GM21447 (cell line): ENCODE data around the gene ZNF646.
A peak's percentile ranks its signal among the peaks of the same experiment; 100 is the strongest.
"Not testable (repeated sequence)": the region's sequence is repeated elsewhere in the genome, so short reads cannot be mapped to it uniquely, and the experiment has no call there.

Source experiments
- ATAC-seq: cut with Tn5 transposase; IDR thresholded peaks from one replicate; pipeline ENCODE4 v1.9.1; 2021; ENCODE audit not compliant: unreplicated experiment

ZNF646 gene

DNA sequence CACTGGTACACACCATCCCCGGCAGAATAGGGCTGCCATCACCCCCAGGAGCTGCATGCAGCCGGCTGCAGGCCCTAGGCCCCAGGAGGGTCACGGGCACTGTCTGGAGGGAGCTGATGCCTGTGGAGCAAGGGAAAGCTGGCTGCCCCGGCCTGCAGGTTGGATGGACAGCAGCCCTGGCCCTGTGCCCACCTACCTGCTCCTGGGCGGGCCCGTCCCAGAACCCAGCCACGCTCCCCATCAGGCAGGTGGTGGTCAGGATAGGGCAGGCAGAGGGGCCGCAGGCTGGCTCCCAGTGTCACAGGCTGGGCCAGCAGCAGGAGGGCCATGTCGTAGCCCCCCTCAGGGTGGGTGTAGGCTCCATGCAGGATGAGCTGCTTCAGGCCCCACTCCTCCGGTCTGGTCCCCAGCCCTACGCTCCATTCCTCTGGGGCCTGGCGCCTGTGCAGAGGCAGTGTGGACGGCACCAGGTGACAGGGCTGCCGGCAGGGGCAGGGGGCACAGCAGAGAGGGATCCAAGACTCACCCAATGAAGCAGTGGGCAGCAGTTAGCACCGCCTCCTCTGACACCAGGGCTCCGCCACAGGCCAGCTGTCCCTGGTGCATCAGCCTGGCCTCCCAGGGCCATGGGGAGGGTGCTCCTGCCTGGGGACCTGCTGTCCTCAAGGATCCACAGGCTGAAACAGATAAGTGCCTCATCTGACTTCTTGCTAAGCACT lies 10.5 kb downstream of the ZNF646 start:
- ATAC-seq: no peak

DNA sequence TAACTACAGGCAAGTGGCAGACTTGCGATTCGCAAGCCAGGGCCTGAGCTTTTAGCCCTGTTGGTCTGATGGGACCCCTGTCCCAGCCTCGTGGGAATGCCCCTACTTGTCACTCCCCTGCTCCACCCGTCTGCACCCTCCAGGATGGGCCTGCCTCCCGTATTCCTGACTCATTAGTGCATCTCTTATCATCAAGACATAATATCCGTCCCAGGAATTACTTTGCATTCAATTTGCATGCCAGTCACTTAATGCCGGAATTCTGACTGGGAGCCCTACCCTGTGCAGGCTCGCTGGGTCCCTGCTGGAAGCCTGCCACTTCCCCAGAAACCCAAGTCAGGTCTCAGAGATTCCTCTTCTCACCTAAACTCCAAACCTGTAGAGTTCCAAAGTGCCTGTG lies 11.2 kb downstream of the ZNF646 start:
- ATAC-seq: no peak

DNA sequence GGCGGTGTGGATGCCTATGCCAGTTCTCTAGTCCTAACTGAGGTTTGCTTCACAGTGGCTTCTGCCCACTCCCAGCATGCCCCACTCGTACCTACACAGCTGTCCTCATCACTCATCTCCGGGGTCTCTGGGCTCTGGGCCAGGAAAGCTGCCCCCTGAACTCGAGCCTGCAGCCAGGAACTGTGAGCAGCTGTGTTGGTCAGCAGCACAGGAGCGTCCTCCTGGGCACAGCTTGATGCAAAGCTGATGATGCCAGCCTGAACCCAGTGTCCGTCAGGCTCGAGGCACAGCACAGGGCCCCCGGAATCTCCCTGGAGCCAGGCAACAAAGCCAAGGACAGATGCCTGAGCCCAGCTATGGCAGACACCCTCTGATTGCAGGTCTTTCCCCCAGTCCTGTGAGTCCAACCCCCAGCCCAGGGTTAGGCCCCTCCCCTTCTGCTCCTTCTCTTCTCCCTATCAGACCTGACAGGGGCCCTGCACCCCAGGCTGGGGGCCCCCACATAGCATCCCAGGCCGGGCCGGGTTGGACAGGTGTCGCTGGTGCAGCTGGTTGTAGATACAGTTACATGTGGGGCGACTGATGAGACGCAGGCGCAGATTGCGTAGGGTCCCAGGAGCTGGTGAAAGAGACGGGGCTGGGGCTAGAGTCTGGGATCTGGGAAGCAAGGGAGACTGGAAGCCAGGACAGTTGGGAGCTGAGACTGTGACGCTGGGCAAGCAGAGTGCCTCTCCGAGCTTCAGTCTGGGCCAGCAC lies 11.8 kb downstream of the ZNF646 start:
- ATAC-seq: no peak

- ATAC-seq: no peak
Measured at GRCh38 chr16:31086629-31086906, 12.3 kb downstream of the ZNF646 start.

DNA sequence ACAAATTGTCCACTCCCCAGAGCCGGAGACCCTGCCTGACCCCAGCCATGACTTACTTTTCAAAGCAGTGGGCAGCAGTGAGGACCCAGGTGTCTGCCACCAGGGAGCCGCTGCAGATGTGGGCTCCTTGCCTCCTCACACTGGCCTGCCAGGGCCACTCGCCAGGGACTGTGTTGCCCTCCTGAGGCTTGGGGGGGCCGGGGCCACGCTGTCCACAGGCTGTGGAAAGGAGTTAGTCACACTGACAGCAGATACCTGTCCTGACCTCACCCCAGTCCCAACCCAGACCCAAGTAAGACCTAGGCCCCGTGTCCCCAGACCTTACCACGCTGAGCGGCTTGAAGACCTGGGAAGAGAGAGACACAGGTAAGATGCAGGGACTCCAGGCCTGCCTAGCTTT lies 13.3 kb downstream of the ZNF646 start:
- no peak for ATAC-seq

- ATAC-seq: no peak
Measured at GRCh38 chr16:31087971-31088370, 13.7 kb downstream of the ZNF646 start.

DNA sequence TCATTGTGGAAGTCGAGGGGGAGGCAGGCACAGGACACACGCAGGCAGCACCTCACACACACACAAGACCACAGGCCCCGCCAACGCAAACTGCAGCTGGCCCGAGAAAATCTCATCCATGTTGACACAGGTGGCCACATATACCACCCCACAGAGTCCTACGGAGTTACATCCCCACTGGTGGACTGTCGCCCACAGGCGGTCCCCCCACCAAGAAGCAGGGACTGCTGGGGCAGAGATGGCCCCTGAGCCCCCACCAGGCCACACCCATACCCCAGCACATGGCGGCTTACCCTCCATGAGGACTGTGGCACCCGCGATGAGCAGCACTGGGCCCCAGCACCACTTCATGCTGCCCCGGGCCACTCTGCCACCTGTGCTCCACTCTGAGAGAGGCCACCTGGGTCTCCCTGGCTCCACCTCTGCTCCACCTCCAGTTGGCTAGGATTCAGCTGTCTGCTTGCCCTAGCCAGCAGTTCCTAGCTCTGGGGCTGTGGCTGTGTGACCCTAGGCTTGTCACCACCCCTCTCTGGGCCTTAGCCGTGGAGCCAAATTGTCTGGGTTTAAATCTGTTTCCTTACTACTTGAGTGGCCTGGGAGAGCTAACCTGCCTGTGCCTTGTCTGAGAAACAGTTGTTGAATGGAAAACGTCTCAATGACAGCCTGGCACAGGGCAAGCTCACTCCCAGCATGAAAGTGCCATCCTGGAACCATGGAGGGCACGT lies 14.4 kb downstream of the ZNF646 start, which contains the start of gene PRSS53:
Gene PRSS53, minus strand, starts transcription at position 485 of the 725 bp plus-strand sequence. Its CDS starts 134 bp downstream, at position 351.
- ATAC-seq: no peak

GRCh38 chr16:31089199-31089598 lies 15.0 kb downstream of the ZNF646 start:
- no peak for ATAC-seq

- ATAC-seq: no peak
Measured at GRCh38 chr16:31090540-31090939, 16.3 kb downstream of the ZNF646 start.

GRCh38 chr16:31092330-31092729 lies 18.1 kb downstream of the ZNF646 start:
- ATAC-seq: no peak

DNA sequence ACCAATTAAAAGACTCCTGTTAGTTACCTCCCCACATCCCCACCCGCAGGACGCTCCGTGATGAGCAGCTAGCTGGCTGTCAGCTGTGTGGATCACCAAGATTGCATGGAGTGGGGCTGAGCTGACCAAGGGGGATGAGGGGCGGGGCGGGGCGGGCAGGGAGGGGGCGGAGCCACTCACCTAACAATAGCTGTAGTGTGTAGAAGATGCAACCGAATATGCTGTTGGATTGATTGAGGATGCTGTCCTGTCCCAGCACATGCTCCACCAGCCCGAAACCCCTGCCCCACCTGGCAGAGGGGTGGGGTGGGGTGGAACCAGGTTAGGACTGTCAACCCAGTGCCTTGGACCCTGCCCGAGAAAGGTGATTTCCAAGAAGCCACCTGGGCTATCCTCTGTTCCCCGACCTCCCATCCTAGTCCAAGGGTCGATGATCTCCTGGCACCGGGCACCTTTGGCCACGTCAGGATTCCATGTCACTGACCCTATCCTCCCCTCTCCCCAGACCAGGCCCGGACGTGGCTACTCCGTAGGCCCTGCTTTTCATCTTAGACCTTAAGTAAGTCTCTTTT lies 19.0 kb downstream of the ZNF646 start:
- ATAC-seq: no peak

GRCh38 chr16:31094088-31094423 lies 19.8 kb downstream of the ZNF646 start:
- ATAC-seq: peak; percentile 17

GRCh38 chr16:31094424-31095120 lies 20.4 kb downstream of the ZNF646 start, which contains the start of gene VKORC1:
Gene VKORC1 (minus strand): TSS chr16:31094797. CDS start chr16:31094729, 68 bp downstream.
- peak; percentile 78 for ATAC-seq

- ATAC-seq: no peak
Measured at GRCh38 chr16:31099860-31100638, 25.8 kb downstream of the ZNF646 start.

DNA sequence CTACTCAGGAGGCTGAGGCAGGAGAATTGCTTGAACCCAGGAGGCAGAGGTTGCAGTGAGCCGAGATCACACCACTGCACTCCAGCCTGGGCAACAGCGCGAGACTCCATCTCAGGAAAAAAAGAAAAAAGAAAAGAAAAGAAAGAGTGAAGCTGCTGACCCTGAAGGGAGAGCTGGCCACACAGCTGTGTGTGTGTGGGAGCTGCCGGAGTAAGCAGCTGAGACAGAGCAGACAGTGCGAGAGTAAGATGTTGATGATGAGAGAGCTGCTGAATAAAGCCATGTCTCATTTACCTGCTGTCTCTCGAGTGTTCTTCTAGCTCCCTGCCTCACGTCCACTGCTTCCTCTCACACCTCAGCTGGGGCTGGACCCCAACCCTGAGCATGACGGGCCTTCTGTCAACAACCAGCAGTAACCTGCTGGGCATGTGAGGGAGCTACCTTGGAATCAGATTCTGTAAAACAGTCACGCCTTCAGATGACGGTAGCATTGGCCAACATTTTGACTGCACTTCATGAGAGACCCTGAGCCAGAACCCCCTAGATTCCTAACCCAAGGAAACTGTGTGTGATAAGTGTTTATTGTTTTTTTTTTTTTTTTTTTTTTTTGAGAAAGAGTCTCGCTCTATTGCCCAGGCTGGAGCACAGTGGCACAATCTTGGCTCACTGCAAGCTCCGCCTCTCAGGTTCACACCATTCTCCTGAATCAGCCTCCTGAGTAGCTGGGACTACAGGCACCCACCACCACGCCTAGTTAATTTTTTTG lies 26.8 kb downstream of the ZNF646 start:
- ATAC-seq: not testable (repeated sequence)

DNA sequence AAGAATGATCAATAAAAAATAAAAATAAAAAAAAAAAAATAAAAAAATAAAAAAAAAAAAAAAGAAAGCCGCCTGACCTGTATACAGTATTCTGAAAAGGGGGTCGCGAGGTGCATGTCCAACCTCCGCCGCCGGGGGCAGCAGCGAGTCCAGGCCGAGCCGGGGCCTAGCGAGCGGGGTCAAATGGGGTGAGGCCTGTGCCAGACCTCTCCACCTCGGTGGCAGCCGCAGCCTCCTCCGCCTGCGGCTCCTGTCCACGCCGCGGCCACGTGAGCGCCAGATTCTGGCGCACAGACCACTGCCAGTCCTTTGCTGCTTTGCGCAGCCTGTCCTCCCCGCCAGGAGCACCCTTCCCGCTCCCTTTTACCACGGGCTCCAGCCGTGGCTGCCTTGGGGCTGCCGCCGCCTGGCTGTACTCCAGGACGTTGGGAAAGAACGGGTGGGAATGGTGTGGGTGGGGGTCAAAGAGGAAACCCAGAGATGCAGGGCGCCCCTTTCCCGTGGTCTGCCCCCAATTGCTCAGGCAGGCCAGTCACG lies 31.5 kb downstream of the ZNF646 start:
- ATAC-seq: no peak

- no peak for ATAC-seq
Measured at GRCh38 chr16:31106509-31107464, 32.6 kb downstream of the ZNF646 start.

DNA sequence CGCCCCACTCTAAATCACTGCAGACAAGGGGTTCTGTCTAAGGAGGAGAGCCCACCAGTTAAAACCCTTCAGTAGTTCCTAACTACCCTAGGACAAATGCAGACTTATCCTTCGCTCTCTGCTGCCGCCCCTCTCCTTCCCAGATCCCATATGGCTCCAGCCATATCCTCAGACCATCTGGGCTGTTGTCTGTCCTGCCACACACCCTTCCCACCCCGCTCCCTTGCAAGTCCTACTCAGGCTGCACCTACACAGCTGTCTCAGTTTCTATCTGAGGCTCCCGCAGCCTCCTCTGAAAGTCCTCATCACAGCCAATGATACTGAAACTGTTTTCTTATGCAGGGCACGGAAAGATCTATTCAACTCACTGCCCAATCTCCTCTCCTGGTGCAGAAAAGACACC lies 33.2 kb downstream of the ZNF646 start:
- peak; percentile 72 for ATAC-seq
